Colon (tissue), 2 donors: ENCODE results near the gene SPEM1.

ENCODE experiments used
- FAIRE-seq: peaks from 2 replicates; lab custom pipeline; 2012; peaks lifted over from hg19 to GRCh38; lab: Jason Lieb, UNC
- donor health status: control.
- donor health status: control.

The SPEM1 gene

GRCh38 chr17:7398612-7399011 is 21.5 kb upstream of the SPEM1 start:
- no peak for FAIRE-seq

GRCh38 chr17:7403043-7403726 is 16.9 kb upstream of the SPEM1 start:
- no peak for FAIRE-seq

- no peak for FAIRE-seq
These were observed 16.5 kb upstream of the SPEM1 start for GRCh38 chr17:7403727-7403976.

DNA sequence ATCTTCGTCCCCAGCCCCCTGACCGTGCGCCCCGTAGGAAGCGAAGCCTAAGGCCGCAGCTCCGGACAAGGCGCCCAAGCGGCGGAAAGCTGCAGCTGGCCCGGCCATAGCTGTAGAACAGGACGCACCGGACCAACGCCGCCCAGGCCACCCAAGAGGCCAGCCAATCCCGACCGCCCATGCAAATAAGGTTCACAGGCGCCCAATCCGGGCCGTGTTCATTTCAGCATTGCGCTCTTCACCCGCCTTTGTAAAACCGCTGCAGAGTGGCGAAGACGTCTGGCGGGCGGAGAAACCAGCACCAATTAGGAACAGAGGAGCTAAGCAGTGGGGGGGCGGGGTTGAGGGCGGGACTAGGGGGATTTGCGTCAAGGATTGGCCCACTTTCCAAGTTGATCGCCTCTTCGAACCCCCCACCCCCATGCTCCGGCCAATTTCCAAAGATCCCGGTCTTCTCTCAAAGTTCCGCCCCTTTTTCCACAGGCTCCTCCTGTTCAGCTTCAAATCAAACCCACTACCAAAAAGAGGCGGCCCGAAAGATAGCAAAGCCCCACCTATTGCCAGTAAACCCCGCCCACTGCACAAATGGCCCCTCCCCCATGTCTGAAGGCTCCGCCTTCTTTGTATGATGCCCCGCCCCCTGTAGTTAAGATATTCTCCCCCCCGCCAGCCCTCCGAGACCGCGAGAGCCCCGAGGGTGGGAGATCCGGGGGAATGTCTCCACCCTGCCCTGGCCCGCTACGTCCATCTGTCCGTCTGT is 16.0 kb upstream of the SPEM1 start, which contains the start of gene TMEM256:
TSS of gene TMEM256 (minus strand) at position 121 of the 760 bp plus-strand sequence. CDS start at position 108, 13 bp downstream.
- FAIRE-seq: peak; percentile 10

DNA sequence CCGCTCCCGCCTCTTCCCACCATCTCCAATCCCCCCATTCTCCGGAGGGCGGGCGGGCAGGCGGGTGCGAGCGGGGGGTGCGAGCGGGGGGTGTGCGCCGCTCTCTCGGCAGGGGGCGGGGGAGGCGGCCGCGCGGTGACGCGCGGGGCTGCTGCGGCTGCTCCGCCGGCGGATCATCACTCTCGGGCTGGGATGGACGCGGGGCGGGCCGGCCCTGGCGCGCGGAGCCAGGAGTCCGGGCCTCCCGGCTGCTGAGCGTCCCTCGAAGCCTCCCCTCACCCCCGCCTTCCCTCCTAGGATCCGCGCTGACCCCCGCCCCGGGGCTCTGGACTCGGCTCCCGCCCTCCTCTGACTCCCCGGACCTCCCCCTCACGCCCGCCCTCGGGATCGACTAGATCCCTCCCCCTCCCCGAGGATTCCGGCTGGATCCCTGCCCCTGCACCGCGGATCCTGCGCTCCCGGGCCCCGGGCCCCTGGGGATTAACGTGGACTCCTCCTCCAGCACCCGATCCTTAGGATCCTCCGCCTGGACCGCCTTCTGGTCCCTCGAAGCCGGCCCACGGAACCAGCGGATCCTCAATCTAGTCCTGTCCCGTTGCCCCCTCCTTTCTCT is 15.3 kb upstream of the SPEM1 start:
- no peak for FAIRE-seq

- no peak for FAIRE-seq
These were observed 14.5 kb upstream of the SPEM1 start for GRCh38 chr17:7405350-7406234.

- FAIRE-seq: no peak
These were observed 13.8 kb upstream of the SPEM1 start for GRCh38 chr17:7406235-7406825.

- FAIRE-seq: no peak
These were observed 13.0 kb upstream of the SPEM1 start for GRCh38 chr17:7407082-7407481.

DNA sequence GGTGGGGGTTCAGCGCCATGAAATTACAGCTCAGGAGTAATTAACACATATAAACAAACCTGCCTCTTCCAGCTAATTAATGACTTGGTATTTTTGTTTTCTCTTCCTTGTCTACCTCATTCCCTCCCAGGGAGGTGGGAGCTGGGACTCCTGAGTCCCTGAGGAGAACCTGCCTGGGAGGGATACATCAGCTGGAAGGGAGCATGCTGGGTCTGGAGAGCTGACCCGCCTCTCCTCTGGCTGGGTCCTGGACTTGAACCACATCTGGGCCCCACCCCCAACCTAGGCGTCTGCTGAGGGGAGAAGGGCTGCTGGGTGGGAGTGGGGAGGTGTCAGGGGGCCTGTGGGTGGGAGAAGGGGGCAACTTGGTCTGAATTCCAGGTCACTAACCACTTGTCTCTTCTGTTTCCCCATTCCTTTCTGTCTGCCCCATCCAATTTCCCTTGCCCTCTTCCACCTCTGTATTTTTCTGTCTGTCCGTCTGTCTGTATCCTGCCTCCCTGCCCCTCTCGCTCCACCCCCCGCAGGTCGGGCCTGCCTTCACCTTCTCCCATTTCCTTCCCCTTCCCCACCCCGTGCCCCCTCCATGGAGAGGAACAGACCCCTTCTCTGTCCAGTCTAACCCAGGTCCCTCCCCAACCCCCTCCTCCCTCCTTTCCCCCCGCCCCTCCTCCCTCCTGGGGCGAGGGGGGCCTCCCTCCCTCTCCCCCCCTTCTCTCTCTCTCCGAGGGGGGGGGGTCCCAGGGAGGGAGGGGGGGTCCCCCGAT is 12.5 kb upstream of the SPEM1 start, which contains the start of gene NLGN2:
TSS of gene NLGN2 (plus strand) at position 361 of the 767 bp plus-strand sequence. CDS start 411 bp downstream, outside the sequence.
- no peak for FAIRE-seq

DNA sequence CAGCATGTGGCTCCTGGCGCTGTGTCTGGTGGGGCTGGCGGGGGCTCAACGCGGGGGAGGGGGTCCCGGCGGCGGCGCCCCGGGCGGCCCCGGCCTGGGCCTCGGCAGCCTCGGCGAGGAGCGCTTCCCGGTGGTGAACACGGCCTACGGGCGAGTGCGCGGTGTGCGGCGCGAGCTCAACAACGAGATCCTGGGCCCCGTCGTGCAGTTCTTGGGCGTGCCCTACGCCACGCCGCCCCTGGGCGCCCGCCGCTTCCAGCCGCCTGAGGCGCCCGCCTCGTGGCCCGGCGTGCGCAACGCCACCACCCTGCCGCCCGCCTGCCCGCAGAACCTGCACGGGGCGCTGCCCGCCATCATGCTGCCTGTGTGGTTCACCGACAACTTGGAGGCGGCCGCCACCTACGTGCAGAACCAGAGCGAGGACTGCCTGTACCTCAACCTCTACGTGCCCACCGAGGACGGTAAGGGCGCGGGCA is 11.8 kb upstream of the SPEM1 start:
- no peak for FAIRE-seq

DNA sequence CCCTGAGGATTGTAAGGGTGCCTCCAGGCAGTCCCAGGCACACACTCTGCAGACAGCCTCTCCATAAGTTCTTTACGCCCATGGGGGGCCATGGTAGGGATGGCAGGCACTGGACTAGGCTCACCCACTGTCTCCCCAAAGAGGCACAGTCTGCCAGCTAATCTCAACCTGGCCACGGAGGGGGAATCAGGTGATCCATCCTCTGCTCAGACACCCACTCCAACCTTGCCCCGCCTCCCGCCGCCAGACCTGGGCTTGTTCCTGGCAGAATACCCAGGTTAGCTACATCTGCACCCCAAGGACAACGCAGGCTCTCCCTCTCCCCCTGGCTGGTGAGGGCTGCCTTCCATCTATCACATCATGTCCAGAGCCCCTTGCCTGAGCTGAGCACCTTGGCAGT is 11.3 kb upstream of the SPEM1 start:
- no peak for FAIRE-seq

DNA sequence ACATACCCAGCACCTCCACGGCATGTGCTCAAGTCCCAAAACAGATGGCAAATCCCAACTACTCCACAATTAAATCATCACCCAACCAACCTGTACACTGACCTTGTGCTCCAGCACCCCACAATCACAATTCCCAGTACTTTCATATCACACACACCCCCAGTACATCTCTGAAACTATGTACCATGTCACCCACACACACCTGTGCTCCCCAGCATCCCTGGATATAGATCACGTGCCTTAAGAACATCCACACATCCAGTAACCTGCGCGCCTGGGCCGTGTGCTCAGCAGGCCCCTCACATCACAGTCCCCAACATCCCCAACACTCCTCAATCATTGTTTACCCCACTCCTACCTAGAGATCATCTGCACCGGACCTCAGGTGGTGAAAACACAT is 10.4 kb upstream of the SPEM1 start:
- no peak for FAIRE-seq

DNA sequence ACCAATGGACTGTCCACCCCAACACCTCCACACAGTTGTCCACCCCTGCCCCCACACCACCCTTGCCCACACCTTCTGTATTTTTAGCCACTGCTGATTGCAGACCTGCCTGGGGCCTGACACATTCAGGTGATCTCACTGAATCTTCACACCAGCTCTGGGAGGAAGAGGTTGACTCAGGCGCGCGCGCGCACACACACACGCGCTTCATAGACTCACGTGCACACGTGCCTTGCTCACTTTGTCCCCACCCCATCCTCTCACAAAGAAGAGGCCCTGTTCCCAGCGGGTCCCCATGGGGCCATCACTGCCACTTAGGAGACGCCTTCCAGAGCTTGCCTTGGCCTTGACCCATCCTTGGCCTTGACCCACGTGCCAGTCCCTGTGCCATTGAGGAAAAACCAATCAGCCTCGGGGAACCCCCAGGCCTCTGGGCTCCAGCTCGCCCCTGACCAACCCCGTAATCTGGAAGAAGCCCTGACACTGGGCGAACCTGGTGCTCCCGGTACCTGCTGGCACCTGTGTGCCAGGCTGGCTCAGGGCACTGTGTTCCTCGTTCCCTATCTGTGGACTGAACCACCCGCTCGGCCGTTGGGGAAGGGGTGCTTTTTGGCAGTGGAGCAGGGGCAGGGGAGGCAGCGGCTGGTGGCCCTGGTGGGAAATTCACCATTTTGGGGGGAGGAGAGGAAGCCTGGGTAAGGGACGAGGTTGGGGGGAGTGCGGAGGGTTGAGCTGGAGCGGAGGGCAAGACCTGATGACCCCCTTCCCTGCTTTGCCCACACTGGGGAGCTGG is 9.3 kb upstream of the SPEM1 start:
- no peak for FAIRE-seq

- no peak for FAIRE-seq
These were observed 8.7 kb upstream of the SPEM1 start for GRCh38 chr17:7411427-7411750.

GRCh38 chr17:7413346-7413985 is 6.7 kb upstream of the SPEM1 start:
- FAIRE-seq: no peak

DNA sequence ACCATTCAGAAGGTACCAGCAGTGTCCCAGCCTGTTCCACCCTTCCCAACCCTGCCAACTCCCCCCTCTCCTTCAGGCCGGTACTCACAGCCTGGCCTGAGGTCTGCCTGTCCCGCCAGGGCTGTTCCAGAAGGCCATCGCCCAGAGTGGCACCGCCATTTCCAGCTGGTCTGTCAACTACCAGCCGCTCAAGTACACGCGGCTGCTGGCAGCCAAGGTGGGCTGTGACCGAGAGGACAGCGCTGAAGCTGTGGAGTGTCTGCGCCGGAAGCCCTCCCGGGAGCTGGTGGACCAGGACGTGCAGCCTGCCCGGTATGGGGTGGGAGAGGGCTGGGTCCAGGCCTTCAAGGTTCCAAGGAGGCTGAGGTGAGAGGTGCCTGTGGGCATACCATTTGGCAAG is 5.3 kb upstream of the SPEM1 start:
- FAIRE-seq: no peak

- no peak for FAIRE-seq
These were observed 4.3 kb upstream of the SPEM1 start for GRCh38 chr17:7415784-7416183.

DNA sequence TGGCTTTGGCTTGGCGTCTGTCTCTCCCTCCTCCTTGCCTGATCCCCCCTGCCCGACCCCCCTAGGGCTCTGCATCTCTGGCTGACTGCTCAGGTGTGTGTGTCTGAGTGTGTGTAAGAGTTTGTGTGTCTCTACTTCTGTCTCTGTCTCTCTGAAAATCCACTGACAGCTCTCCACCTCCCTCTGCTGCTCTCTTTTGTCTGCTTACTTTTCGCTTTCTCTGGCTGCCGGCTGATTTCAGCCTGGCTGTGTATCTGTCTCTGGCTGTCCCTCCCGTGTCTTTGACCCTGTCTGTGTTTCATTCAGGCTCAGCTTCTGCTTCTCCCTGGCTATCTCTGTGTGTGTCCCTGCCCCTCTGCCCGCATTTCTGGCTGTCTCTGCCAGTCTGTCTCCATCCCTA is 3.8 kb upstream of the SPEM1 start:
- FAIRE-seq: no peak

- no peak for FAIRE-seq
These were observed 3.0 kb upstream of the SPEM1 start for GRCh38 chr17:7417056-7417655.
